GM12878 (cell line): ENCODE measurements around the gene GLIPR2. TPM values are rescaled to one million over a fixed set of nuclear protein-coding genes. Genes with fewer than 3 reads are reported as not detected.

Source experiments
- ATAC-seq: fragments of 200-7000 bp; cut with Tn5 transposase; 3 replicates; pipeline ENCODE4 v1.9.1; 2020; ENCODE audit warnings: mild to moderate bottlenecking, moderate library complexity
- BruUV-seq: library from RNA; stranded (reverse); fragments of 400-500 nt; replicated peaks from 2 replicates; lab custom pipeline; 2021; lab: Mats Ljungman, UMichigan
- CTCF ChIA-PET: fragments of 300-600 bp; sonication (Branson Sonifier 250); formaldehyde crosslinking; extraction: SDS; loops from one replicate; lab custom pipeline; 2021; ENCODE audit warnings: inconsistent platforms; lab: Yijun Ruan, JAX
- POLR2A ChIA-PET: fragments of 350-600 bp; formaldehyde crosslinking; extraction: SDS; loops from one replicate; lab custom pipeline; 2021; ENCODE audit warnings: inconsistent platforms; lab: Charles Lee
- RAD21 ChIA-PET: fragments of 300-600 bp; sonication (Branson Sonifier 250); formaldehyde crosslinking; loops from one replicate; lab custom pipeline; 2023; ENCODE audit warnings: antibody characterized with exemption; ENCODE audit not compliant: unreplicated experiment; lab: Charles Lee
- SMC1A ChIA-PET: fragments of 300-600 bp; sonication (Branson Sonifier 250); formaldehyde crosslinking; loops from one replicate; lab custom pipeline; 2023; ENCODE audit not compliant: unreplicated experiment, uncharacterized antibody; lab: Charles Lee
- DNase-seq: peaks from one replicate; pipeline ENCODE4 v3.0.0-alpha.2; 2011; ENCODE audit warnings: low read depth, low spot score
- FAIRE-seq: peaks from 3 replicates; lab custom pipeline; 2011; peaks lifted over from hg19 to GRCh38; lab: Jason Lieb, UNC
- H2AFZ ChIP-seq: 2 replicates; pipeline ENCODE4 v1.6.0; 2011; ENCODE audit warnings: low read depth, low read length, control low read depth; ENCODE audit not compliant: control insufficient read depth
- H3K27ac ChIP-seq: 2 replicates; pipeline ENCODE4 v1.5.1; 2011; ENCODE audit warnings: control low read depth; ENCODE audit not compliant: control insufficient read depth, insufficient read depth
- H3K27me3 ChIP-seq, 2 experiments: replicated peaks in 1 of 2; 2 replicates each; pipeline versions ENCODE4 v1.6.0 to v1.6.1; 2011; ENCODE audit warnings: low read length in 1 of 2; ENCODE audit not compliant: control insufficient read depth in 2 of 2, insufficient read depth in 2 of 2
- H3K36me3 ChIP-seq, 2 experiments: 2 replicates each; pipeline ENCODE4 v1.5.1; 2011; ENCODE audit warnings: low read length in 1 of 2; ENCODE audit not compliant: control insufficient read depth in 2 of 2, insufficient read depth in 2 of 2
- H3K4me1 ChIP-seq: 2 replicates; pipeline ENCODE4 v1.6.1; 2011; ENCODE audit warnings: mild to moderate bottlenecking, low read length, moderate library complexity, mixed read lengths; ENCODE audit not compliant: control insufficient read depth, insufficient read depth
- H3K4me2 ChIP-seq: 2 replicates; pipeline ENCODE4 v1.6.0; 2011; ENCODE audit warnings: control low read depth; ENCODE audit not compliant: control insufficient read depth, insufficient read depth
- H3K4me3 ChIP-seq: fragments of 200-600 bp; sonication (generic); 2 replicates; pipeline ENCODE4 v1.5.1; 2016
- H3K79me2 ChIP-seq: 2 replicates; pipeline ENCODE4 v1.6.0; 2011; ENCODE audit warnings: low read length; ENCODE audit not compliant: control insufficient read depth, insufficient read depth
- H3K9ac ChIP-seq: 2 replicates; pipeline ENCODE4 v1.8.0; 2011; ENCODE audit warnings: low read length, control low read depth, mixed read lengths; ENCODE audit not compliant: control insufficient read depth, insufficient read depth
- H3K9me3 ChIP-seq: replicated peaks from 3 replicates; pipeline ENCODE4 v1.5.1; 2011; ENCODE audit warnings: mild to moderate bottlenecking, low read length; ENCODE audit not compliant: control insufficient read depth, insufficient read depth
- H4K20me1 ChIP-seq: 2 replicates; pipeline ENCODE4 v1.6.0; 2011; ENCODE audit not compliant: control insufficient read depth, insufficient read depth
- BACH1 ChIP-seq: fragments of 450-650 bp; IDR thresholded peaks from 2 replicates; pipeline ENCODE4 v1.6.1; 2017; ENCODE audit warnings: mild to moderate bottlenecking, borderline replicate concordance
- CHD2 ChIP-seq: IDR thresholded peaks from 2 replicates; pipeline ENCODE4 v1.6.1; 2011; ENCODE audit warnings: low read depth, low read length, improper control_type of control experiment, borderline replicate concordance
- EGR1 ChIP-seq, 2 experiments: IDR thresholded peaks; 1 replicate in 1 of 2; 2 replicates in 1 of 2; pipeline ENCODE4 v1.6.1; 2011 to 2012; ENCODE audit warnings: low read depth in 2 of 2, low read length in 2 of 2, borderline replicate concordance in 1 of 2, mild to moderate bottlenecking in 1 of 2, moderate library complexity in 1 of 2
- ETV6 ChIP-seq, 2 experiments: fragments of 450-650 bp in 1 of 2; IDR thresholded peaks in 1 of 2; conservative IDR thresholded peaks in 1 of 2; 2 replicates each; pipeline ENCODE4 v1.6.1; 2014; ENCODE audit warnings: antibody characterized with exemption in 1 of 2, borderline replicate concordance in 1 of 2, low read depth in 1 of 2, mild to moderate bottlenecking in 1 of 2, moderate library complexity in 1 of 2
- FOXK2 ChIP-seq: fragments of 450-650 bp; IDR thresholded peaks from 2 replicates; pipeline ENCODE4 v1.6.1; 2017; ENCODE audit warnings: mild to moderate bottlenecking, moderate library complexity
- HCFC1 ChIP-seq: fragments of 150-350 bp; IDR thresholded peaks from 2 replicates; pipeline ENCODE4 v1.6.1; 2014; ENCODE audit warnings: low read length
- HDGF ChIP-seq: fragments of 450-650 bp; IDR thresholded peaks from 2 replicates; pipeline ENCODE4 v1.6.1; 2016; ENCODE audit warnings: antibody characterized with exemption
- IKZF2 ChIP-seq, 2 experiments: fragments of 450-650 bp; IDR thresholded peaks; 2 replicates each; pipeline ENCODE4 v1.6.1; 2017; ENCODE audit warnings: mild to moderate bottlenecking in 2 of 2, moderate library complexity in 2 of 2
- NBN ChIP-seq: fragments of 450-650 bp; IDR thresholded peaks from 2 replicates; pipeline ENCODE4 v1.6.1; 2016
- NR2F1 ChIP-seq: fragments of 450-650 bp; conservative IDR thresholded peaks from 2 replicates; pipeline ENCODE4 v1.6.1; 2017; ENCODE audit warnings: mild to moderate bottlenecking
- RELA ChIP-seq: fragments of 450-650 bp; IDR thresholded peaks from 2 replicates; pipeline ENCODE4 v1.8.0; 2014; ENCODE audit warnings: borderline replicate concordance; ENCODE audit not compliant: partially characterized antibody
- RFX5 ChIP-seq: IDR thresholded peaks from 2 replicates; pipeline ENCODE4 v1.6.1; 2011; ENCODE audit warnings: low read depth, low read length, improper control_type of control experiment
- SIN3A ChIP-seq: IDR thresholded peaks from 2 replicates; pipeline ENCODE4 v1.6.1; 2012; ENCODE audit warnings: low read depth, low read length, improper control_type of control experiment
- SIX5 ChIP-seq: IDR thresholded peaks from 2 replicates; pipeline ENCODE4 v1.6.1; 2011; ENCODE audit warnings: mild to moderate bottlenecking, low read depth, low read length, moderate library complexity; ENCODE audit not compliant: severe bottlenecking
- SMAD1 ChIP-seq: fragments of 450-650 bp; IDR thresholded peaks from 2 replicates; pipeline ENCODE4 v1.6.1; 2018; ENCODE audit warnings: mild to moderate bottlenecking, low read depth; ENCODE audit not compliant: partially characterized antibody
- WGBS: methylation state at CpG from one replicate; pipeline ENCODE4 v1.1.6; 2016; ENCODE audit warnings: low lambda C conversion rate; ENCODE audit not compliant: insufficient replicate concordance, insufficient coverage; ENCODE audit errors: missing lambda C conversion rate; 5-methylcytosine and 5-hydroxymethylcytosine counted together
- in situ Hi-C: fragments of 300-500 bp; cut with MboI; formaldehyde crosslinking; loops from 9 replicates; pipeline ENCODE4 v1.14.3; 2018; ENCODE audit warnings: mixed read lengths
- intact Hi-C: fragments of 100-400 bp; cut with micrococcal nuclease; formaldehyde crosslinking; loops from one replicate; pipeline ENCODE4 v1.14.2; 2022; ENCODE audit not compliant: unreplicated experiment
- polyA plus RNA-seq, 11 experiments: library from polyadenylated mRNA; depleted of rRNA in 4 of 11; unstranded in 6 of 11; stranded (reverse) in 5 of 11; fragments of >200 nt; fragmentation: Nextera tagmentation in 4 of 11; fragmentation: Illumina TruSeq in 1 of 11; extraction: Ambion mirVana in 4 of 11; extraction: Trizol in 1 of 11; gene quantifications; 1 replicate in 1 of 11; 2 replicates in 10 of 11; pipeline versions ENCODE4 v1.2.1 to v1.2.3, GENCODE V29; 2011 to 2016; ENCODE audit warnings: inconsistent platforms in 2 of 11, missing spikeins in 2 of 11, low read depth in 1 of 11
- total RNA-seq, 4 experiments: library from RNA; depleted of rRNA in 3 of 4; stranded (reverse); fragments of >200 nt in 3 of 4; fragmentation: Illumina TruSeq in 1 of 4; extraction: Trizol in 1 of 4; gene quantifications; 2 replicates each; pipeline versions ENCODE4 v1.2.1 to v1.2.3, GENCODE V29; 2013 to 2021
- TF ChIP-seq, protein P1 (sequence below): fragments of 450-650 bp; IDR thresholded peaks from 2 replicates; pipeline ENCODE4 v1.6.1; 2017; ENCODE audit warnings: mild to moderate bottlenecking, moderate library complexity

GLIPR2 gene
- total and polyA plus RNA-seq, 10 of the 15 experiments (the other 5 are each of a cell fraction or from before 2014, with no cell fraction given) = 0.41 to 3.5 (median 2.2) TPM

DNA sequence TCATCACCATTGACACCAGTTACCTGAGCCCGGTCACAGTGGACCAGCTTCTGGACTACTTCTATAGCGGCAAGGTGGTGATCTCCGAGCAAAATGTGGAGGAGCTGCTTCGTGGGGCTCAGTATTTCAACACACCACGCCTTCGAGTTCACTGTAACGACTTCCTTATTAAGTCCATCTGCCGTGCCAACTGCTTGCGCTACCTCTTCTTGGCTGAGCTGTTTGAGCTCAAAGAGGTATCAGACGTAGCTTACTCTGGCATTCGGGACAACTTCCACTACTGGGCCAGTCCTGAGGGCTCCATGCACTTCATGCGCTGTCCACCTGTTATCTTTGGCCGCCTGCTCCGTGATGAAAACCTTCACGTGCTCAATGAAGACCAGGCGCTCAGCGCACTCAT lies 33.2 kb downstream of the GLIPR2 start:
- no peaks in the 10 kb centered on the region for H4K20me1 ChIP-seq
- intact Hi-C loops = loop anchor here (10.0 kb wide), 1 partner anchor 135 kb away; the partner anchor contains the start of gene RECK
- 60% methylated on average over 17 of the region's 17 CpGs for WGBS
- ATAC-seq (no peak), DNase-seq (no peak), FAIRE-seq (no peak)
- H3K4me3 ChIP-seq = no peak overlapping the region
- H3K79me2 ChIP-seq = no peaks in the 10 kb centered on the region
- in situ Hi-C loops = loop anchor here (5.0 kb wide), 1 partner anchor 67 kb away; no protein-coding TSS in a partner anchor
- ChIA-PET SMC1A (interaction anchor here (1.8 to 9.1 kb wide), 2 partner anchors 21 to 67 kb away, joined by 5 to 134 read pairs; no protein-coding TSS in a partner anchor), RAD21 (interaction anchor here (1.6 kb wide), 1 partner anchor 159 kb away, joined by 4 read pairs; no protein-coding TSS in a partner anchor), CTCF (interaction anchor here (0.5 to 7.8 kb wide), 3 partner anchors 20 to 74 kb away, joined by 3 to 258 read pairs (median 3); no protein-coding TSS in a partner anchor), POLR2A (no interaction called here)
- no peak overlapping the region for H3K4me2 ChIP-seq
- H2AFZ ChIP-seq = no peak overlapping the region
- no peak overlapping the region for H3K9ac ChIP-seq
- H3K4me1 ChIP-seq = peaks cover 3% of the 10 kb centered on the region; the same call in 1 of the 2 replicates
- no peaks in the 10 kb centered on the region; a peak in 2 of 4 replicates for H3K27me3 ChIP-seq
- TF ChIP-seq SIN3A (no peak), FOXK2 (no peak), RFX5 (no peak), CHD2 (no peak), NBN (no peak), IKZF2 (IDR thresholded peaks at IDR 0.05) (no peak), SIX5 (no peak), NR2F1 (no peak), HDGF (no peak), HCFC1 (no peak), EGR1 (IDR thresholded peaks at IDR 0.05; ENCODE audit: borderline replicate concordance in 1 of 2, low read depth in 2 of 2, low read length in 2 of 2) (no peak), ETV6 (conservative IDR thresholded peaks at IDR 0.05 in 1 of 2, IDR thresholded peaks at IDR 0.05 in 1 of 2; ENCODE audit: borderline replicate concordance in 1 of 2, low read depth in 1 of 2) (no peak), RELA (no peak), SMAD1 (no peak), BACH1 (no peak)
- TF ChIP-seq, protein P1, sequence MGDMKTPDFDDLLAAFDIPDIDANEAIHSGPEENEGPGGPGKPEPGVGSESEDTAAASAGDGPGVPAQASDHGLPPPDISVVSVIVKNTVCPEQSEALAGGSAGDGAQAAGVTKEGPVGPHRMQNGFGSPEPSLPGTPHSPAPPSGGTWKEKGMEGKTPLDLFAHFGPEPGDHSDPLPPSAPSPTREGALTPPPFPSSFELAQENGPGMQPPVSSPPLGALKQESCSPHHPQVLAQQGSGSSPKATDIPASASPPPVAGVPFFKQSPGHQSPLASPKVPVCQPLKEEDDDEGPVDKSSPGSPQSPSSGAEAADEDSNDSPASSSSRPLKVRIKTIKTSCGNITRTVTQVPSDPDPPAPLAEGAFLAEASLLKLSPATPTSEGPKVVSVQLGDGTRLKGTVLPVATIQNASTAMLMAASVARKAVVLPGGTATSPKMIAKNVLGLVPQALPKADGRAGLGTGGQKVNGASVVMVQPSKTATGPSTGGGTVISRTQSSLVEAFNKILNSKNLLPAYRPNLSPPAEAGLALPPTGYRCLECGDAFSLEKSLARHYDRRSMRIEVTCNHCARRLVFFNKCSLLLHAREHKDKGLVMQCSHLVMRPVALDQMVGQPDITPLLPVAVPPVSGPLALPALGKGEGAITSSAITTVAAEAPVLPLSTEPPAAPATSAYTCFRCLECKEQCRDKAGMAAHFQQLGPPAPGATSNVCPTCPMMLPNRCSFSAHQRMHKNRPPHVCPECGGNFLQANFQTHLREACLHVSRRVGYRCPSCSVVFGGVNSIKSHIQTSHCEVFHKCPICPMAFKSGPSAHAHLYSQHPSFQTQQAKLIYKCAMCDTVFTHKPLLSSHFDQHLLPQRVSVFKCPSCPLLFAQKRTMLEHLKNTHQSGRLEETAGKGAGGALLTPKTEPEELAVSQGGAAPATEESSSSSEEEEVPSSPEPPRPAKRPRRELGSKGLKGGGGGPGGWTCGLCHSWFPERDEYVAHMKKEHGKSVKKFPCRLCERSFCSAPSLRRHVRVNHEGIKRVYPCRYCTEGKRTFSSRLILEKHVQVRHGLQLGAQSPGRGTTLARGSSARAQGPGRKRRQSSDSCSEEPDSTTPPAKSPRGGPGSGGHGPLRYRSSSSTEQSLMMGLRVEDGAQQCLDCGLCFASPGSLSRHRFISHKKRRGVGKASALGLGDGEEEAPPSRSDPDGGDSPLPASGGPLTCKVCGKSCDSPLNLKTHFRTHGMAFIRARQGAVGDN = no peak
- H3K9me3 ChIP-seq = no peaks in the 10 kb centered on the region
- no TSS peak for BruUV-seq
- no peaks in the 10 kb centered on the region for H3K36me3 ChIP-seq
- H3K27ac ChIP-seq = no peak overlapping the region
